Measurements from ENCODE around the gene EXOC4.

DNA sequence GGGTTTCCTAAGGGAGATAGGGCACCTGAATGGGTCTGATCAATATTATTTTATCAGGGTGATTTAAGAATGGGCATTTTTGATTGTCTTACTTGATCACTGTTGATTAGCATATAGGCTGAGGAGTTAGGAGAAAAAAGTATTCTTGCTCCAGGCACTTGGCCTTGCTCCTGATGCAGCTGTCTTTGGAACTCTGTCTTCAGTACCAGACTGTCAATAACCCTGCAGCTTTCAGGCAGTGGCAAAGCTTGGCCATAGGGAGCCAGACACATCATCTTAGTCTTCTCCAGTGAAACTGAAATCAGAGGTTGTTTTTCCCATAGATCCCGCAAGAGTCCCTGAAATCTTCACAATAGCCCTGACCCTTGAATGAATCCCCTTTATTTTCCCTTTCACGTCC is 47.2 kb downstream of the EXOC4 start:
- TF ChIP-seq POLR2A (IDR thresholded peaks at IDR 0.05) (no peak), POLR2AphosphoS5 (IDR thresholded peaks at IDR 0.05) (no peak), EP300 (IDR thresholded peaks at IDR 0.05) (no peak)
- TF ChIP-seq, protein P1, sequence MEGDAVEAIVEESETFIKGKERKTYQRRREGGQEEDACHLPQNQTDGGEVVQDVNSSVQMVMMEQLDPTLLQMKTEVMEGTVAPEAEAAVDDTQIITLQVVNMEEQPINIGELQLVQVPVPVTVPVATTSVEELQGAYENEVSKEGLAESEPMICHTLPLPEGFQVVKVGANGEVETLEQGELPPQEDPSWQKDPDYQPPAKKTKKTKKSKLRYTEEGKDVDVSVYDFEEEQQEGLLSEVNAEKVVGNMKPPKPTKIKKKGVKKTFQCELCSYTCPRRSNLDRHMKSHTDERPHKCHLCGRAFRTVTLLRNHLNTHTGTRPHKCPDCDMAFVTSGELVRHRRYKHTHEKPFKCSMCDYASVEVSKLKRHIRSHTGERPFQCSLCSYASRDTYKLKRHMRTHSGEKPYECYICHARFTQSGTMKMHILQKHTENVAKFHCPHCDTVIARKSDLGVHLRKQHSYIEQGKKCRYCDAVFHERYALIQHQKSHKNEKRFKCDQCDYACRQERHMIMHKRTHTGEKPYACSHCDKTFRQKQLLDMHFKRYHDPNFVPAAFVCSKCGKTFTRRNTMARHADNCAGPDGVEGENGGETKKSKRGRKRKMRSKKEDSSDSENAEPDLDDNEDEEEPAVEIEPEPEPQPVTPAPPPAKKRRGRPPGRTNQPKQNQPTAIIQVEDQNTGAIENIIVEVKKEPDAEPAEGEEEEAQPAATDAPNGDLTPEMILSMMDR (IDR thresholded peaks at IDR 0.05): no peak

Data from sigmoid colon (tissue), 4 donors.